ENCODE data around the gene SYK. TPM values are rescaled to one million over a fixed set of nuclear protein-coding genes. Genes with fewer than 3 reads are reported as not detected.

Gene SYK
- total and polyA plus RNA-seq, 2 donors (not counting 1 experiment from before 2014, with no cell fraction given), result 60.3 to 242 TPM

DNA sequence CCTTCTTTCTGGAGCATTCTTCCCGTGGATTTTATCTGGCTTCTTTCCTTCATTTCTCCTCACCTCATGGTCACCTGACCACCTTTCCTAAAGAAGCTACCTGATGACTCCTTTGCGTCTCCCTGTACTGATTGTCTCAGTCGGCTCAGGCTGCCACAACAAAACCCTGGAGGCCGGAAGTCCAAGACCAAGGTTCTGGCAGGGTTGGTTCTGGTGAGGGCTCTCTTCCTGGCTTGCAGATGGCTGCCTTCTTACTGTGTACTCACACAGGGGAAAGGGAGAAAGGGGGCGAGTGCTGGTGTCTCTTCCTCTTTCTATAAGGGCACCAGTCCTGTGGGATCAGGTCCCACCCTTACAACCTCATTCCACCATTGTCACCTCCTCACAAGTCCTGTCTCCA is 140.0 kb downstream of the SYK start:
- Histone ChIP-seq H3K9ac (ENCODE audit: low read length) (no peak overlapping the region), H3K36me3 (replicated peaks in 1 of 2; ENCODE audit: control extremely low read depth in 1 of 2, control insufficient read depth in 1 of 2, extremely low read depth in 1 of 2, insufficient read depth in 2 of 2, low read length in 1 of 2) (no peaks in the 10 kb centered on the region), H3K4me3 (ENCODE audit: control extremely low read depth in 1 of 5, extremely low read depth in 1 of 5, insufficient read depth in 1 of 5, low read depth in 2 of 5, low read length in 4 of 5) (no peak overlapping the region), H2AFZ (ENCODE audit: insufficient read depth, low read depth, low read length, poor library complexity, severe bottlenecking) (no peak overlapping the region), H3K79me2 (ENCODE audit: control insufficient read depth, insufficient read depth, low read length) (no peaks in the 10 kb centered on the region), H3K9me3 (ENCODE audit: control extremely low read depth in 1 of 3, control insufficient read depth in 2 of 3, insufficient read depth in 1 of 3, low read length in 2 of 3) (peaks cover 0 to 11% (median 5%) of the 10 kb centered on the region in 3 donors), H3K27me3 (replicated peaks in 1 of 4; ENCODE audit: control extremely low read depth in 1 of 4, control insufficient read depth in 3 of 4, insufficient read depth in 4 of 4, low read length in 3 of 4) (peaks cover 0 to 24% (median 1%) of the 10 kb centered on the region in 4 experiments), H4K20me1 (ENCODE audit: control insufficient read depth, insufficient read depth, low read length, poor library complexity, severe bottlenecking) (no peaks in the 10 kb centered on the region), H3K4me2 (replicated peaks; ENCODE audit: low read depth, low read length, poor library complexity, severe bottlenecking) (no peak overlapping the region), H3K4me1 (ENCODE audit: control insufficient read depth in 2 of 2, insufficient read depth in 2 of 2, low read length in 2 of 2) (no peaks in the 10 kb centered on the region), H3K27ac (ENCODE audit: low read length in 2 of 2) (no peak overlapping the region)
- Mint-ChIP-seq H3K9me3 (ENCODE audit: insufficient read depth) (peaks cover 7% of the 10 kb centered on the region), H3K4me1 (no peaks in the 10 kb centered on the region), H3K4me3 (no peak overlapping the region), H3K27me3 (peaks cover 36% of the 10 kb centered on the region), H3K27ac (no peak overlapping the region)
- CTCF ChIA-PET, result no interaction called here
- intact Hi-C loops (cut with micrococcal nuclease), result no loop called here
- TF ChIP-seq, protein P1, sequence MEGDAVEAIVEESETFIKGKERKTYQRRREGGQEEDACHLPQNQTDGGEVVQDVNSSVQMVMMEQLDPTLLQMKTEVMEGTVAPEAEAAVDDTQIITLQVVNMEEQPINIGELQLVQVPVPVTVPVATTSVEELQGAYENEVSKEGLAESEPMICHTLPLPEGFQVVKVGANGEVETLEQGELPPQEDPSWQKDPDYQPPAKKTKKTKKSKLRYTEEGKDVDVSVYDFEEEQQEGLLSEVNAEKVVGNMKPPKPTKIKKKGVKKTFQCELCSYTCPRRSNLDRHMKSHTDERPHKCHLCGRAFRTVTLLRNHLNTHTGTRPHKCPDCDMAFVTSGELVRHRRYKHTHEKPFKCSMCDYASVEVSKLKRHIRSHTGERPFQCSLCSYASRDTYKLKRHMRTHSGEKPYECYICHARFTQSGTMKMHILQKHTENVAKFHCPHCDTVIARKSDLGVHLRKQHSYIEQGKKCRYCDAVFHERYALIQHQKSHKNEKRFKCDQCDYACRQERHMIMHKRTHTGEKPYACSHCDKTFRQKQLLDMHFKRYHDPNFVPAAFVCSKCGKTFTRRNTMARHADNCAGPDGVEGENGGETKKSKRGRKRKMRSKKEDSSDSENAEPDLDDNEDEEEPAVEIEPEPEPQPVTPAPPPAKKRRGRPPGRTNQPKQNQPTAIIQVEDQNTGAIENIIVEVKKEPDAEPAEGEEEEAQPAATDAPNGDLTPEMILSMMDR (IDR thresholded peaks at IDR 0.05), result no peak
- TF ChIP-seq EZH2 (IDR thresholded peaks at IDR 0.05; ENCODE audit: borderline replicate concordance, insufficient read depth, low read depth, low read length, poor library complexity, severe bottlenecking), result no peak
- DNase-seq, result no peak
- WGBS (ENCODE audit: insufficient coverage), result 97% methylated on average over 4 of the region's 5 CpGs
- POLR2A ChIA-PET, result no interaction called here
- no peak for ATAC-seq (ENCODE audit: low read depth)

DNA sequence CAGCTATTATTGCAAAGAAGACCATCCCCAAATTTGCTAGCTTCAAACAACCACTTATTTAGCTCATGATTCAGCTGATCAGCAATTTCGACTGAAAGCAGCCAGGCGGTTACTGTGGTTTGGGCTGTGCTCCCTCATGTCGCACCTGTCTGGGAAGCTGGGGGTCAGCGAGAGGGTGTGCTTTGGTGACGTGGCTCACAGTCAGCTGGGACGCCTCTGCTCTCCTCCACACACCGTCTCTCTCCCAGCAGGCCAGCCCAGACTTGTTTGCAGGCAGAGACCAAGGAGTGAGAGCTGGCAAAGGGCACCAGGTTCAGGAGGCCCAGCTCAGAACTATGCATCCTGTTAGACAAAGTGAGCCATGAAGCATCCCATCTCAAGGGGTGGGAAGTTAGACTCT is 140.9 kb downstream of the SYK start:
- POLR2A ChIA-PET, result no interaction called here
- no peak for ATAC-seq (ENCODE audit: low read depth)
- TF ChIP-seq EZH2 (IDR thresholded peaks at IDR 0.05; ENCODE audit: borderline replicate concordance, insufficient read depth, low read depth, low read length, poor library complexity, severe bottlenecking), result no peak
- TF ChIP-seq, protein P1 (IDR thresholded peaks at IDR 0.05), result no peak
- no peak overlapping the region for H3K4me3 Mint-ChIP-seq
- H3K27ac Mint-ChIP-seq, result no peak overlapping the region
- H3K9ac ChIP-seq (ENCODE audit: low read length), result no peak overlapping the region
- 75% methylated on average over 7 of the region's 7 CpGs for WGBS (ENCODE audit: insufficient coverage)
- no peak overlapping the region for H3K4me3 ChIP-seq (ENCODE audit: control extremely low read depth in 1 of 5, extremely low read depth in 1 of 5, insufficient read depth in 1 of 5, low read depth in 2 of 5, low read length in 4 of 5)
- peaks cover 7% of the 10 kb centered on the region for H3K9me3 Mint-ChIP-seq (ENCODE audit: insufficient read depth)
- DNase-seq, result no peak
- H3K79me2 ChIP-seq (ENCODE audit: control insufficient read depth, insufficient read depth, low read length), result no peaks in the 10 kb centered on the region
- CTCF ChIA-PET, result interaction anchor here (0.6 kb wide), 1 partner anchor 1721 kb away, joined by 3 read pairs; no protein-coding TSS in a partner anchor
- intact Hi-C loops (cut with micrococcal nuclease), result no loop called here
- no peak overlapping the region for H2AFZ ChIP-seq (ENCODE audit: insufficient read depth, low read depth, low read length, poor library complexity, severe bottlenecking)
- H3K27me3 ChIP-seq (replicated peaks in 1 of 4; ENCODE audit: control extremely low read depth in 1 of 4, control insufficient read depth in 3 of 4, insufficient read depth in 4 of 4, low read length in 3 of 4), result peaks cover 0 to 20% (median 1%) of the 10 kb centered on the region in 4 experiments
- H3K27ac ChIP-seq (ENCODE audit: low read length in 2 of 2), result no peak overlapping the region
- no peaks in the 10 kb centered on the region for H3K4me1 Mint-ChIP-seq
- peaks cover 0 to 9% (median 5%) of the 10 kb centered on the region in 3 donors for H3K9me3 ChIP-seq (ENCODE audit: control extremely low read depth in 1 of 3, control insufficient read depth in 2 of 3, insufficient read depth in 1 of 3, low read length in 2 of 3)
- no peaks in the 10 kb centered on the region for H3K36me3 ChIP-seq (replicated peaks in 1 of 2; ENCODE audit: control extremely low read depth in 1 of 2, control insufficient read depth in 1 of 2, extremely low read depth in 1 of 2, insufficient read depth in 2 of 2, low read length in 1 of 2)
- H3K27me3 Mint-ChIP-seq, result peaks cover 35% of the 10 kb centered on the region
- H3K4me1 ChIP-seq (ENCODE audit: control insufficient read depth in 2 of 2, insufficient read depth in 2 of 2, low read length in 2 of 2), result no peaks in the 10 kb centered on the region
- no peak overlapping the region for H3K4me2 ChIP-seq (replicated peaks; ENCODE audit: low read depth, low read length, poor library complexity, severe bottlenecking)
- H4K20me1 ChIP-seq (ENCODE audit: control insufficient read depth, insufficient read depth, low read length, poor library complexity, severe bottlenecking), result no peaks in the 10 kb centered on the region

Data from B cell (primary cell).